K562 (cell line): ENCODE measurements around the gene CPNE9.

Source experiments
- ADNP ChIP-seq: fragments of 200-800 bp; sonication (Bioruptor generic); IDR thresholded peaks from 2 replicates; pipeline ENCODE4 v1.6.1; 2016; ENCODE audit warnings: missing genetic modification characterization, missing compliant biosample characterization
- EZH2 ChIP-seq: IDR thresholded peaks from 2 replicates; pipeline ENCODE4 v1.6.1; 2012; ENCODE audit warnings: low read depth, mild to moderate bottlenecking, inconsistent platforms, low read length, borderline replicate concordance
- FOXJ2 ChIP-seq: fragments of 200-800 bp; sonication (Bioruptor generic); IDR thresholded peaks from 2 replicates; pipeline ENCODE4 v1.6.1; 2016; ENCODE audit warnings: missing genetic modification characterization, missing compliant biosample characterization
- KDM1A ChIP-seq, 2 experiments: fragments of 450-650 bp; IDR thresholded peaks; 2 replicates each; pipeline ENCODE4 v1.6.1; 2016; ENCODE audit warnings: mild to moderate bottlenecking in 2 of 2
- POU5F1 ChIP-seq: fragments of 150-350 bp; IDR thresholded peaks from 2 replicates; pipeline ENCODE4 v1.6.1; 2014; ENCODE audit warnings: borderline replicate concordance, low read length, low read depth, mild to moderate bottlenecking; ENCODE audit not compliant: partially characterized antibody
- ZNF282 ChIP-seq: sonication (generic); formaldehyde crosslinking; IDR thresholded peaks from 2 replicates; pipeline ENCODE4 v1.8.1; 2023; ENCODE audit warnings: missing genetic modification reagents
- TF ChIP-seq, protein P1 (sequence below), 3 experiments: IDR thresholded peaks in 2 of 3; conservative IDR thresholded peaks in 1 of 3; 2 replicates each; pipeline ENCODE4 v1.5.1; 2011 to 2012; ENCODE audit warnings: low read length in 3 of 3, mild to moderate bottlenecking in 3 of 3, control low read depth in 2 of 3, improper control_type of control experiment in 1 of 3, inconsistent platforms in 1 of 3, low read depth in 1 of 3, mixed read lengths in 1 of 3, moderate library complexity in 1 of 3; ENCODE audit not compliant: insufficient read depth in 2 of 3

DNA sequence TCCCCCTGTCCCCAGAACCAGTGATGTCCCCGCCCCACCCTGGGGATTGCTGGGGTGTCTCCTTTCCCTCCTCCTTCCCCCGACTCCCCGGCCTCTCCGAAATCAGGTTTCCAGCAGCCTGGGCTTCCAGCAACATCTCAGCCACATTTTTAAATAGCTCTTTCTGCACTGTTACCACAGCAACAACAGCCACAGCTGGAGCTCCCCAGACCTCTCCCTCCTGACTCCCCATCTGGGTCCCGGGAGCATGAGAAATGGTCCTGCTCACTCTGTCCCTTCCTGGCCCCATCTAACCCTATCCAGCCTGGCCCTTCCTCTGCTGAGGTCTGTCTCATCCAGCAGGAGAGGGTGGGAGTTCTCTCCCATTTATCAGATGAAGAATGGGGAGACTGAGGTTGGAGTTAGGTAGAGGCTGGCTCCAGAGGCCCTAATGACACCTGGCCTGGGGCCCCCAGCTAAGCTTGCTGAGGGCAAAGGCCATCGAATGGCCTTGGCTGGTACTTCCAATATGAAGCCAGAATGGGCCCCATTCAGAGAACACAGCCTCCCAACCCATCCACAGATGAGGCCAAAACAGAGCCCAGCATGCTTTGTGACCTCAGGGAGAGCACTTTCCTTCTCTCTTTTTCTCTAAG, 64.6 kb downstream of the CPNE9 start:
- TF ChIP-seq ZNF282 (CRISPR knock-in tag), result no peak
- no peak for TF ChIP-seq FOXJ2 (tag)
- TF ChIP-seq POU5F1, result no peak
- no peak for TF ChIP-seq ADNP (tag)
- TF ChIP-seq, protein P1, sequence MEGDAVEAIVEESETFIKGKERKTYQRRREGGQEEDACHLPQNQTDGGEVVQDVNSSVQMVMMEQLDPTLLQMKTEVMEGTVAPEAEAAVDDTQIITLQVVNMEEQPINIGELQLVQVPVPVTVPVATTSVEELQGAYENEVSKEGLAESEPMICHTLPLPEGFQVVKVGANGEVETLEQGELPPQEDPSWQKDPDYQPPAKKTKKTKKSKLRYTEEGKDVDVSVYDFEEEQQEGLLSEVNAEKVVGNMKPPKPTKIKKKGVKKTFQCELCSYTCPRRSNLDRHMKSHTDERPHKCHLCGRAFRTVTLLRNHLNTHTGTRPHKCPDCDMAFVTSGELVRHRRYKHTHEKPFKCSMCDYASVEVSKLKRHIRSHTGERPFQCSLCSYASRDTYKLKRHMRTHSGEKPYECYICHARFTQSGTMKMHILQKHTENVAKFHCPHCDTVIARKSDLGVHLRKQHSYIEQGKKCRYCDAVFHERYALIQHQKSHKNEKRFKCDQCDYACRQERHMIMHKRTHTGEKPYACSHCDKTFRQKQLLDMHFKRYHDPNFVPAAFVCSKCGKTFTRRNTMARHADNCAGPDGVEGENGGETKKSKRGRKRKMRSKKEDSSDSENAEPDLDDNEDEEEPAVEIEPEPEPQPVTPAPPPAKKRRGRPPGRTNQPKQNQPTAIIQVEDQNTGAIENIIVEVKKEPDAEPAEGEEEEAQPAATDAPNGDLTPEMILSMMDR (IDR thresholded peaks at IDR 0.05 in 2 of 3, conservative IDR thresholded peaks at IDR 0.05 in 1 of 3; ENCODE audit: insufficient read depth in 2 of 3, low read depth in 1 of 3, low read length in 3 of 3), result no peak
- TF ChIP-seq KDM1A (IDR thresholded peaks at IDR 0.05), result no peak
- TF ChIP-seq EZH2, result no peak
